Uterus (tissue), 4 donors: ENCODE measurements around the gene EIF3I. TPM values are rescaled to one million over a fixed set of nuclear protein-coding genes. Genes with fewer than 3 reads are reported as not detected.

ENCODE experiments used
- DNase-seq, 2 donors: peaks; one replicate each; pipeline ENCODE4 v3.0.0-alpha.2; 2019 to 2020
- H3K27ac ChIP-seq, 2 donors: fragments of 200-600 bp; sonication (generic); 1 replicate in 1 of 2; 2 replicates in 1 of 2; pipeline ENCODE4 v1.5.1; 2016 to 2018
- H3K27me3 ChIP-seq, 2 donors: fragments of 200-600 bp; sonication (generic); one replicate each; pipeline ENCODE4 v1.5.1; 2018 to 2019; ENCODE audit warnings: control low read depth in 1 of 2
- H3K36me3 ChIP-seq, 2 donors: fragments of 200-600 bp; sonication (generic); one replicate each; pipeline ENCODE4 v1.5.1; 2019; ENCODE audit warnings: control low read depth in 1 of 2
- H3K4me1 ChIP-seq, 2 donors: fragments of 200-600 bp; sonication (generic); one replicate each; pipeline ENCODE4 v1.5.1; 2018 to 2019; ENCODE audit warnings: control low read depth in 1 of 2
- H3K4me3 ChIP-seq, 2 donors: fragments of 200-600 bp; sonication (generic); 1 replicate in 1 of 2; 2 replicates in 1 of 2; pipeline ENCODE4 v1.5.1; 2018 to 2019; ENCODE audit warnings: mild to moderate bottlenecking in 1 of 2
- H3K9me3 ChIP-seq, 2 donors: fragments of 200-600 bp; sonication (generic); one replicate each; pipeline ENCODE4 v1.5.1; 2019; ENCODE audit warnings: control low read depth in 1 of 2
- POLR2A ChIP-seq, 2 donors: fragments of 450-650 bp; IDR thresholded peaks; one replicate each; pipeline ENCODE4 v1.6.1; 2016; ENCODE audit warnings: antibody characterized with exemption in 2 of 2, mild to moderate bottlenecking in 1 of 2, moderate library complexity in 1 of 2
- intact Hi-C: fragments of 100-400 bp; cut with DNase I; formaldehyde crosslinking; loops from one replicate; pipeline ENCODE4 v1.15.1; 2023; ENCODE audit warnings: low total_unique reads
- total RNA-seq, 4 donors: library from RNA; depleted of rRNA in 3 of 4; stranded (reverse); fragments of >200 nt in 3 of 4; gene quantifications; one replicate each; pipeline versions ENCODE4 v1.1.0 to v1.2.4, GENCODE V29; 2014 to 2023
- TF ChIP-seq, protein P1 (sequence below), 4 experiments: fragments of 200-600 bp in 2 of 4; fragments of 450-650 bp in 2 of 4; sonication (generic) in 2 of 4; IDR thresholded peaks; one replicate each; pipeline ENCODE4 v1.5.1; 2016 to 2019; ENCODE audit warnings: antibody characterized with exemption in 4 of 4, mild to moderate bottlenecking in 2 of 4, moderate library complexity in 1 of 4
- donor health status: DM: yes; HTN: yes; CAD: no.

EIF3I gene
- total RNA-seq, 4 donors from 2014 or later = 111 to 246 (median 143) TPM

DNA sequence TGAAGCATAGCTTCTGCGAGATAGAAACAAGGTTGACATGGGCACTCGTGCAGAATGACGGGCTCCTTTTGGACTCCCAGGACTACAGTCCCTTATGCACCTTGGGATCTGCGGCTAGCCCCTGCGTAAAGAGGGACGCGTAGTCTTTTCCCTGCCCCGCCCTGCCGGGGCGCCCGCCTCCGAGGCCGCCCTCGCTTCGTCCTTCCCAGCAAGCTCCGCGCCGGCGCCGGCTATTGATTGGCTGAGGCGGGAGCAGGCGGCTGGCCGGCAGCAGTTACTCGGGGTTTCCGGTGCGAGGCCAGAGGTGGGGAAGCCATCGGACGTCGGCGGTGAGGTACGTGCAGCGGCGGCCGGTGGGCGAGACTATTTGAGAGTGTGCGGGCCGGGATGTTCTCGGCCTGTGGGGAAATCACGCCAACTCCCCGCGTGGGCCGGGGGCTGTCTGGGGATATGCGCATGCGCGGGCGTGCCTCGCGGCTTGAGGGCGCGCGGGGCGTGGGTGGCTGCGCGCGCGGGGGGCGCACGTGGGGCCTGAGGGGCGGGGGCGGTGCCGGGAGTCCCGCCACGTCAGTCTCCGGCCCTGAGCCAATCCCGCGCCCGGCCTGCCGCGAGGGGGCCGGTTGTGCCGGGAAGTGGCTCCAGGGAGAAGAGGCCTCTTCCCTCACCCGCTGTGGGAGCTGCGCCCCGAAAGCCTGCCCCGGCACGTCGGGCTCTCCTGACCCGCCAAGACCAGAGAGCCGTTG lies 42.6 kb upstream of the EIF3I start, which contains the start of gene TXLNA:
Gene TXLNA (plus strand): TSS at position 233 of the 743 bp plus-strand sequence. CDS start 671 bp downstream, outside the sequence.
- peaks cover 13 to 15% of the 10 kb centered on the region in 2 donors for H3K4me1 ChIP-seq
- TF ChIP-seq, protein P1, sequence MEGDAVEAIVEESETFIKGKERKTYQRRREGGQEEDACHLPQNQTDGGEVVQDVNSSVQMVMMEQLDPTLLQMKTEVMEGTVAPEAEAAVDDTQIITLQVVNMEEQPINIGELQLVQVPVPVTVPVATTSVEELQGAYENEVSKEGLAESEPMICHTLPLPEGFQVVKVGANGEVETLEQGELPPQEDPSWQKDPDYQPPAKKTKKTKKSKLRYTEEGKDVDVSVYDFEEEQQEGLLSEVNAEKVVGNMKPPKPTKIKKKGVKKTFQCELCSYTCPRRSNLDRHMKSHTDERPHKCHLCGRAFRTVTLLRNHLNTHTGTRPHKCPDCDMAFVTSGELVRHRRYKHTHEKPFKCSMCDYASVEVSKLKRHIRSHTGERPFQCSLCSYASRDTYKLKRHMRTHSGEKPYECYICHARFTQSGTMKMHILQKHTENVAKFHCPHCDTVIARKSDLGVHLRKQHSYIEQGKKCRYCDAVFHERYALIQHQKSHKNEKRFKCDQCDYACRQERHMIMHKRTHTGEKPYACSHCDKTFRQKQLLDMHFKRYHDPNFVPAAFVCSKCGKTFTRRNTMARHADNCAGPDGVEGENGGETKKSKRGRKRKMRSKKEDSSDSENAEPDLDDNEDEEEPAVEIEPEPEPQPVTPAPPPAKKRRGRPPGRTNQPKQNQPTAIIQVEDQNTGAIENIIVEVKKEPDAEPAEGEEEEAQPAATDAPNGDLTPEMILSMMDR (IDR thresholded peaks at IDR 0.05) = peak; percentile 14 to 32 (median 24)
- TF ChIP-seq POLR2A (IDR thresholded peaks at IDR 0.05) = peak; percentile 22 to 71

DNA sequence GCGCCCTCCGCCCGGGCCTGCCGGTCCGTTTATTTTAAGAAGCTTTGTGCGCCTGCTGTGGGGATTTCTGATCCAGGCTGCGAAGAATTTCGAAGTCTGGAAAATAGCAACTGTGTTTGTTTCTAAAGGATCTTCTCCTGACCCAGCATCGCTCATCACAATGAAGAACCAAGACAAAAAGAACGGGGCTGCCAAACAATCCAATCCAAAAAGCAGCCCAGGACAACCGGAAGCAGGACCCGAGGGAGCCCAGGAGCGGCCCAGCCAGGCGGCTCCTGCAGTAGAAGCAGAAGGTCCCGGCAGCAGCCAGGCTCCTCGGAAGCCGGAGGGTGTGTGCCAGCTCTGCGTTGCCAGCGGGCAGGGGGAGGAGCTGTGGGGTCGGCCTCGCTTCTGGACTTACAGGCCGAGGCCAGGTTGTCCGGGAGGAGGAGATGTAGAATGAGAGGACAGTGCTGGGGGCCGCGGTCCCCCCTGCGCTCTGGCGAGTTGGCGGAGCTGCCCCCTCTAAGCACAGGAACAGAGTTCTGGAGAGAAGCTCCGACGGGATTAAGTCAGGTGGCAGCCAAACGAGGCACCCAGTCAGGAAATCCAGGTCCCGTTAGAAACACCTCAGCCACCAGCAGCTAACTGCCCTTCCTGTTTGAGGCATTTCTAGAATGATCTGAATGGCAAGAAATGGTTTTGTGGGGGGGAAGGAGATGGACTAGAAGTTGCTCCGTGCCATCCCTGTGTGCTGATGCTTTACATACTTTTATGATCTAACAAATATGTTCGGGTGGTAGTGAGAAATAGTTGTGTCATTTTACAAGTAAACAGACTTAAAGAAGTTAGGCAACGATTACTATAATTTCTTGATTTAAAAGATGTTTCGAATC lies 41.8 kb upstream of the EIF3I start:
- Histone ChIP-seq H3K36me3 (no peaks in the 10 kb centered on the region), H3K4me3 (peak overlapping the region; percentile 50 to 63), H3K4me1 (peaks cover 13 to 15% of the 10 kb centered on the region in 2 donors), H3K9me3 (no peaks in the 10 kb centered on the region), H3K27me3 (no peaks in the 10 kb centered on the region), H3K27ac (peak overlapping the region; percentile 91 to 96)
- peak; percentile 47 to 59 for DNase-seq
- TF ChIP-seq POLR2A (IDR thresholded peaks at IDR 0.05) = no peak
- TF ChIP-seq, protein P1 (IDR thresholded peaks at IDR 0.05) = no peak
- intact Hi-C loops = no loop called here

More for the DNA sequence above, 42.6 kb upstream of the EIF3I start, which contains the start of gene TXLNA:
- Histone ChIP-seq H3K27me3 (no peaks in the 10 kb centered on the region), H3K9me3 (no peaks in the 10 kb centered on the region), H3K27ac (peak within 1 kb of the TSS; percentile 91 to 96), H3K36me3 (no peaks in the 10 kb centered on the region), H3K4me3 (peak within 1 kb of the TSS; percentile 50 to 63)
- intact Hi-C loops = no loop called here
- DNase-seq = peak; percentile 93 to 94

DNA sequence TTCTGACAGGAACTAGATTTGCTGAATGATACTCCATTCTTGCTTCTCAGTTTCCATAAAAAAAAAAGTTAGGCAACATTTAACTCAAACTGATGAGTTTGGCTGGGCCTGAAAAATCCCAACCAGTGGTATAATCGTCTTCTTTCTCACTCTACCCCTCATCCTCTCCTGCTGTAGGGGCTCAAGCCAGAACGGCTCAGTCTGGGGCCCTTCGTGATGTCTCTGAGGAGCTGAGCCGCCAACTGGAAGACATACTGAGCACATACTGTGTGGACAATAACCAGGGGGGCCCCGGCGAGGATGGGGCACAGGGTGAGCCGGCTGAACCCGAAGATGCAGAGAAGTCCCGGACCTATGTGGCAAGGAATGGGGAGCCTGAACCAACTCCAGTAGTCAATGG lies 41.1 kb upstream of the EIF3I start:
- Histone ChIP-seq H3K27me3 (no peaks in the 10 kb centered on the region), H3K36me3 (no peaks in the 10 kb centered on the region), H3K27ac (peak overlapping the region; percentile 37 to 91), H3K9me3 (no peaks in the 10 kb centered on the region), H3K4me3 (peak overlapping the region in 1 of 2 donors; percentile 63), H3K4me1 (peaks cover 13 to 15% of the 10 kb centered on the region in 2 donors)
- TF ChIP-seq, protein P1 (IDR thresholded peaks at IDR 0.05) = no peak
- TF ChIP-seq POLR2A (IDR thresholded peaks at IDR 0.05) = no peak
- intact Hi-C loops = no loop called here
- no peak for DNase-seq

DNA sequence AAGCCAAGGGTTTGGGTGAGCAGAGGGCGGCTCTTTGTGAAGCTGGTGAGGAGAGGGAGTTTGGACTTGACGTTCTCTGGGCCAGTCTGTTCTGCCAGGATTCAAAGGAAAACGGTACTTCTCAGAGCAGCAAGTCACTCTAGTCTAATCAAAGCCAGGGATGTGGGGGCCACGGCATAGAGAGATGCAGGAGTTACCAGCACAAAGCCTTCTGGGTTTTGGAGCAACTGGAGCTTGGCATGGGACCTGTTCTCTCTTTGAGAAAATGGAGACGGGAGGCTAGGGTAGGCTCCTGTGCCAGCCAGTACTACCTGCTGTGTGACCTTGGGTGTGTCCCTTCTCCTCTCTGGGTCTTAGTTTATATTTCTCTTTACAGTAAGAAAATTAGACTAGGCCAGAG lies 40.6 kb upstream of the EIF3I start:
- Histone ChIP-seq H3K9me3 (no peaks in the 10 kb centered on the region), H3K4me1 (peaks cover 13 to 15% of the 10 kb centered on the region in 2 donors), H3K27ac (peak overlapping the region in 1 of 2 donors; percentile 37), H3K27me3 (no peaks in the 10 kb centered on the region), H3K4me3 (no peak overlapping the region), H3K36me3 (no peaks in the 10 kb centered on the region)
- no peak for DNase-seq
- TF ChIP-seq POLR2A (IDR thresholded peaks at IDR 0.05) = no peak
- TF ChIP-seq, protein P1 (IDR thresholded peaks at IDR 0.05) = no peak
- intact Hi-C loops = no loop called here
